GM19239 (cell line): ENCODE measurements around the gene GULP1.

Experiments used
- DNase-seq: peaks from one replicate; pipeline ENCODE4 v3.0.0; 2011; ENCODE audit warnings: low spot score; ENCODE audit not compliant: insufficient read length
- FAIRE-seq: peaks from 2 replicates; lab custom pipeline; 2011; peaks lifted over from hg19 to GRCh38; lab: Jason Lieb, UNC

The GULP1 gene

GRCh38 chr2:188320861-188321260 is 29.2 kb downstream of the GULP1 start:
- DNase-seq (no peak), FAIRE-seq (no peak)

- no peak for DNase-seq
- FAIRE-seq = no peak
Observed at GRCh38 chr2:188322569-188323551, 31.2 kb downstream of the GULP1 start.

- no peak for DNase-seq
Observed at GRCh38 chr2:188324067-188324466, 32.4 kb downstream of the GULP1 start.

GRCh38 chr2:188326290-188326668 is 34.6 kb downstream of the GULP1 start:
- FAIRE-seq = no peak
- no peak for DNase-seq

More at GRCh38 chr2:188324067-188324466, 32.4 kb downstream of the GULP1 start:
- FAIRE-seq = no peak

GRCh38 chr2:188326669-188327301 is 35.1 kb downstream of the GULP1 start:
- DNase-seq (no peak), FAIRE-seq (no peak)

GRCh38 chr2:188327518-188328213 is 36.0 kb downstream of the GULP1 start:
- DNase-seq = no peak
- FAIRE-seq = no peak

GRCh38 chr2:188328419-188328818 is 36.7 kb downstream of the GULP1 start:
- FAIRE-seq (no peak), DNase-seq (no peak)

- FAIRE-seq = no peak
- DNase-seq = no peak
Observed at GRCh38 chr2:188330316-188331053, 38.8 kb downstream of the GULP1 start.

- no peak for DNase-seq
- no peak for FAIRE-seq
Observed at GRCh38 chr2:188332619-188333018, 40.9 kb downstream of the GULP1 start.

GRCh38 chr2:188333751-188334524 is 42.3 kb downstream of the GULP1 start:
- no peak for DNase-seq
- no peak for FAIRE-seq

GRCh38 chr2:188338463-188338862 is 46.8 kb downstream of the GULP1 start:
- FAIRE-seq = no peak

GRCh38 chr2:188340257-188340656 is 48.6 kb downstream of the GULP1 start:
- FAIRE-seq (no peak), DNase-seq (no peak)

More at GRCh38 chr2:188338463-188338862, 46.8 kb downstream of the GULP1 start:
- no peak for DNase-seq

- no peak for DNase-seq
- no peak for FAIRE-seq
Observed at GRCh38 chr2:188345020-188345419, 53.3 kb downstream of the GULP1 start.

GRCh38 chr2:188345426-188345825 is 53.8 kb downstream of the GULP1 start:
- DNase-seq (no peak), FAIRE-seq (no peak)

- FAIRE-seq = no peak
- DNase-seq = no peak
Observed at GRCh38 chr2:188345831-188346458, 54.3 kb downstream of the GULP1 start.

- FAIRE-seq (no peak), DNase-seq (no peak)
Observed at GRCh38 chr2:188349019-188349418, 57.3 kb downstream of the GULP1 start.

- DNase-seq = no peak
- FAIRE-seq = no peak
Observed at GRCh38 chr2:188353282-188353681, 61.6 kb downstream of the GULP1 start.

GRCh38 chr2:188360485-188361263 is 69.0 kb downstream of the GULP1 start:
- no peak for DNase-seq
- no peak for FAIRE-seq
